Peyer's patch (tissue), 4 donors: Measurements from ENCODE around the gene SCYGR4. TPM values are rescaled to one million over a fixed set of nuclear protein-coding genes. Genes with fewer than 3 reads are reported as not detected.

ENCODE experiments used
- DNase-seq, 3 donors: peaks; one replicate each; pipeline ENCODE4 v3.0.0-alpha.2; 2017 to 2019
- H3K27ac ChIP-seq, 4 donors: fragments of 200-600 bp; sonication (generic); one replicate each; pipeline ENCODE4 v1.5.1; 2016 to 2019
- H3K27me3 ChIP-seq, 2 donors: fragments of 200-600 bp; sonication (generic); one replicate each; pipeline ENCODE4 v1.5.1; 2019
- H3K36me3 ChIP-seq, 3 donors: fragments of 200-600 bp; sonication (generic); one replicate each; pipeline ENCODE4 v1.5.1; 2016 to 2019
- H3K4me1 ChIP-seq, 4 donors: fragments of 200-600 bp; sonication (generic); one replicate each; pipeline ENCODE4 v1.5.1; 2016 to 2019
- H3K4me3 ChIP-seq, 4 donors: fragments of 200-600 bp; sonication (generic); 1 replicate in 3 of 4; 2 replicates in 1 of 4; pipeline ENCODE4 v1.5.1; 2016 to 2019; ENCODE audit warnings: mild to moderate bottlenecking in 1 of 4
- H3K9me3 ChIP-seq, 4 donors: fragments of 200-600 bp; sonication (generic); one replicate each; pipeline ENCODE4 v1.5.1; 2016 to 2019; ENCODE audit warnings: mild to moderate bottlenecking in 1 of 4
- POLR2A ChIP-seq, 2 donors: fragments of 450-650 bp; IDR thresholded peaks; one replicate each; pipeline ENCODE4 v1.5.1; 2017; ENCODE audit warnings: antibody characterized with exemption in 2 of 2, mild to moderate bottlenecking in 2 of 2, moderate library complexity in 2 of 2
- total RNA-seq, 4 donors: library from RNA; depleted of rRNA; stranded (reverse); fragments of >200 nt; gene quantifications; one replicate each; pipeline ENCODE4 v1.1.0, GENCODE V29; 2016
- TF ChIP-seq, protein P1 (sequence below), 6 experiments: fragments of 450-650 bp in 4 of 6; fragments of 200-600 bp in 2 of 6; sonication (generic) in 1 of 6; IDR thresholded peaks; one replicate each; pipeline ENCODE4 v1.5.1; 2017 to 2019; ENCODE audit warnings: antibody characterized with exemption in 6 of 6, mild to moderate bottlenecking in 3 of 6, moderate library complexity in 1 of 6

The SCYGR4 gene
- total RNA-seq, 4 donors from 2014 or later = not detected

DNA sequence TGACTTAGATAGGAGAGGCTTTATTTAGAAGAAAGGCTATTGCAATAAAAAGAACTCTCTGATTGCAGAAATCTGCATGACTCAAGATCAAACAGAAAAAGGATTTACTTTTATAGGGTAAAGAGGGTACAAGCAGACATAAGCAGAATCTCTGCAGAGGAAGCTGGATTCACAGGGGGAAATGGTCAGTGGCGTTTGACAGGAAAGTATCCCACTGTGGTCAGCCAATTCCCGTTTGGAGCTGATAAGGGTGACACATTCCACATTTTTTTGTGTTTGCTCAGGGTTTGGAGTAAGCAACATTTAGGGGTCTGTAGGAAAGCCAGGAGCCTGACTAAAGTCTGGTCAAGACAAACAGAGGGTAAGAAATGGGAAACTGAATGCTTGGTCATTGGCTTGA is 25.4 kb downstream of the SCYGR4 start:
- TF ChIP-seq, protein P1, sequence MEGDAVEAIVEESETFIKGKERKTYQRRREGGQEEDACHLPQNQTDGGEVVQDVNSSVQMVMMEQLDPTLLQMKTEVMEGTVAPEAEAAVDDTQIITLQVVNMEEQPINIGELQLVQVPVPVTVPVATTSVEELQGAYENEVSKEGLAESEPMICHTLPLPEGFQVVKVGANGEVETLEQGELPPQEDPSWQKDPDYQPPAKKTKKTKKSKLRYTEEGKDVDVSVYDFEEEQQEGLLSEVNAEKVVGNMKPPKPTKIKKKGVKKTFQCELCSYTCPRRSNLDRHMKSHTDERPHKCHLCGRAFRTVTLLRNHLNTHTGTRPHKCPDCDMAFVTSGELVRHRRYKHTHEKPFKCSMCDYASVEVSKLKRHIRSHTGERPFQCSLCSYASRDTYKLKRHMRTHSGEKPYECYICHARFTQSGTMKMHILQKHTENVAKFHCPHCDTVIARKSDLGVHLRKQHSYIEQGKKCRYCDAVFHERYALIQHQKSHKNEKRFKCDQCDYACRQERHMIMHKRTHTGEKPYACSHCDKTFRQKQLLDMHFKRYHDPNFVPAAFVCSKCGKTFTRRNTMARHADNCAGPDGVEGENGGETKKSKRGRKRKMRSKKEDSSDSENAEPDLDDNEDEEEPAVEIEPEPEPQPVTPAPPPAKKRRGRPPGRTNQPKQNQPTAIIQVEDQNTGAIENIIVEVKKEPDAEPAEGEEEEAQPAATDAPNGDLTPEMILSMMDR (IDR thresholded peaks at IDR 0.05) = no peak
- TF ChIP-seq POLR2A (IDR thresholded peaks at IDR 0.05) = no peak
- DNase-seq = no peak

DNA sequence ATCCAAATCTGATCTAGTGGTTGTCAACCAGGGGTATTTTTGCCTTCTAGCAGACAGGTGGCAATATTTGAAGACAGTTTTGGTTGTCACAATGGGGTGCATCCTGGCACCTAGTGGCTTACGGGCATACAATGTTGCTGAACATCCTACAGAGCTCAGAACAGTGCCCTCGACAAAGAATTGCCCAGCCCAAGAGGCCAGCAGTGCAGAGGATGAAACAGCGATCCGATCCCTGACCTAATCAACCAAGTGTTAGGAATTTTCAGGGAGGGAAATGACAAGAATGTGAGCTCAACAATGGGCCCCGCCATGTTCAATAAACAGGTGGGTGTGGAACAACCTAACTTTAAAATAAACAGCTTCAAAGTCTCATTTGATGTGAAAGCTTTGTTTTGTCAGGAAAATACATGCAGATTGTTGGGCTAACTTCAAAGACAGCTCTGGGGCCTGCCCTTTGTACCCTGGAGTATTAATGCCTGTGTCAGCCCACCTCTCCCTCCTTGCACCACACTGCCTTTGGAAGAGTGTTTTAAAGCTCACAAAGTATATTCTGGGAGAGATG is 26.8 kb downstream of the SCYGR4 start:
- no peak for DNase-seq
- no peaks in the 10 kb centered on the region for H3K4me1 ChIP-seq
- H3K36me3 ChIP-seq = no peaks in the 10 kb centered on the region
- H3K4me3 ChIP-seq = no peak overlapping the region
- no peak for TF ChIP-seq POLR2A (IDR thresholded peaks at IDR 0.05)
- TF ChIP-seq, protein P1 (IDR thresholded peaks at IDR 0.05) = no peak
- H3K27ac ChIP-seq = no peak overlapping the region
- H3K27me3 ChIP-seq = no peaks in the 10 kb centered on the region
- H3K9me3 ChIP-seq = no peaks in the 10 kb centered on the region

More for the DNA sequence above, 25.4 kb downstream of the SCYGR4 start:
- Histone ChIP-seq H3K27ac (no peak overlapping the region), H3K4me1 (no peaks in the 10 kb centered on the region), H3K27me3 (no peaks in the 10 kb centered on the region), H3K4me3 (no peak overlapping the region), H3K36me3 (no peaks in the 10 kb centered on the region), H3K9me3 (no peaks in the 10 kb centered on the region)

DNA sequence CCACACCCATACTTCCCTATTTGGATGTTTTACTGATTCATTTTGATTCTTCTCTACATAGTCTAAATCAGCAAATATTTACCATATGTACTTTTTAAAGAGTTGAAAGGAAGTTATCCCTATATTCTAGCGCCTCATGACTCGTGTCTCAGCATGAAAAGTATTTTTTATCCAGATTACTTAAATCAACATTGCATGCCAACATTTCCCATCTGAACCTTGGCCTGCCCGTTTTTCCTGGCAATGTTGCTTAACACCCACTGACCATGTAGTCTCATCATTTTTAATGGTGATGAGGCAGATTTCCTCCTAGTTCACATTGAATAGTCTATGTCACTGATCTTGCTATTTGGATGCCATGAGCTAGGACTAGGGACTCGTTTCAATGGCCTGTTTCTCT is 36.1 kb downstream of the SCYGR4 start:
- Histone ChIP-seq H3K9me3 (no peaks in the 10 kb centered on the region), H3K27me3 (no peaks in the 10 kb centered on the region), H3K4me3 (no peak overlapping the region), H3K27ac (no peak overlapping the region), H3K4me1 (no peaks in the 10 kb centered on the region), H3K36me3 (no peaks in the 10 kb centered on the region)
- no peak for TF ChIP-seq POLR2A (IDR thresholded peaks at IDR 0.05)
- TF ChIP-seq, protein P1 (IDR thresholded peaks at IDR 0.05) = no peak
- no peak for DNase-seq

DNA sequence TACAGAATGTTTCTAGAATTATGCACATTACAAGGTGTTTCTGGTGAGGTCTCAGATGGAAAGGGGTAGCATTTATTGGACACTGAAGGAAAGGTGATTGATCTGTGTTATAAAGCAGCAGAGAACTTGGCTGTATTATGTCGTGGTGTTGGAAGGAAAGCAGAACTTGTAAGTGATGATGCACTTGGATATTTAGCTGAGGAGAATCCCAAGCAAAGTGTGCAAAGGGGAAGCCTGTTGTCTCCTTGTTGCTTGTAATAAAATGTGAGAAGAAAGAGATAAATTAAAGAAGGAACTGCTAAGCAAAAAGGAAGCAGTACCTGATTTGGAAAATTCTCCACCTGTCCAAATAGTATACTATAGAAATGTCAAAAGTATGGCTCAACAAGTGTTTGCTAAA is 37.1 kb downstream of the SCYGR4 start:
- Histone ChIP-seq H3K36me3 (no peaks in the 10 kb centered on the region), H3K27me3 (no peaks in the 10 kb centered on the region), H3K4me1 (no peaks in the 10 kb centered on the region), H3K9me3 (no peaks in the 10 kb centered on the region), H3K27ac (no peak overlapping the region), H3K4me3 (no peak overlapping the region)
- no peak for DNase-seq
- no peak for TF ChIP-seq POLR2A (IDR thresholded peaks at IDR 0.05)
- TF ChIP-seq, protein P1 (IDR thresholded peaks at IDR 0.05) = no peak

DNA sequence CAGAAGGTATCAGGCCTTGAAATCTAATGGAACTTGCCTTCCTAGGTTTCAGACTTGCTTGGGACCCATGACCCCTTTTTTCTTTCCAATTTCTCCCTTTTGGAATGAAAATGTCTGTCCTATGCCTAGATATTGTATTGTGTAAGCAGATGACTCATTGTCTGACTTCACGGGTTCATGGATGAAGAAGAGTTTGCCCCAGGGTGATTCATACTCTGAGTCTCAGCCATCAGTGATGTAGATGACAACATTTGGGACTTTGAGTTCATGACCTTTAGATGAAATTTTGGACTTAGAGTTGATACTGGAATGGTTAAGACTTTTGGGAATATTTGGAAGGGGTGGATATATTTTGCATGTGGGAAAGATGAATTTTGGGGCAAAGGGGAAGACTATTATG is 38.2 kb downstream of the SCYGR4 start:
- Histone ChIP-seq H3K4me3 (no peak overlapping the region), H3K4me1 (no peaks in the 10 kb centered on the region), H3K9me3 (no peaks in the 10 kb centered on the region), H3K36me3 (no peaks in the 10 kb centered on the region), H3K27ac (no peak overlapping the region), H3K27me3 (no peaks in the 10 kb centered on the region)
- peak in 1 of 3 donors; percentile 52 for DNase-seq
- no peak for TF ChIP-seq POLR2A (IDR thresholded peaks at IDR 0.05)
- TF ChIP-seq, protein P1 (IDR thresholded peaks at IDR 0.05) = no peak
